Transverse colon (tissue), 4 donors: ENCODE data around the gene RNGTT.

Experiments
- POLR2A ChIP-seq: fragments of 450-650 bp; IDR thresholded peaks from one replicate; pipeline ENCODE4 v1.6.1; 2016; ENCODE audit warnings: antibody characterized with exemption, mild to moderate bottlenecking, moderate library complexity
- POLR2AphosphoS5 ChIP-seq, 3 donors: sonication (generic); formaldehyde crosslinking; IDR thresholded peaks; one replicate each; pipeline ENCODE4 v1.6.1; 2016; ENCODE audit warnings: antibody characterized with exemption in 3 of 3
- TF ChIP-seq, protein P1 (sequence below), 5 experiments: fragments of 200-600 bp in 3 of 5; fragments of 450-650 bp in 2 of 5; sonication (generic) in 3 of 5; IDR thresholded peaks; 1 replicate in 2 of 5; 2 replicates in 3 of 5; pipeline ENCODE4 v1.5.1; 2016 to 2017; ENCODE audit warnings: antibody characterized with exemption in 5 of 5, inconsistent platforms in 3 of 5, mild to moderate bottlenecking in 2 of 5, moderate library complexity in 1 of 5

DNA sequence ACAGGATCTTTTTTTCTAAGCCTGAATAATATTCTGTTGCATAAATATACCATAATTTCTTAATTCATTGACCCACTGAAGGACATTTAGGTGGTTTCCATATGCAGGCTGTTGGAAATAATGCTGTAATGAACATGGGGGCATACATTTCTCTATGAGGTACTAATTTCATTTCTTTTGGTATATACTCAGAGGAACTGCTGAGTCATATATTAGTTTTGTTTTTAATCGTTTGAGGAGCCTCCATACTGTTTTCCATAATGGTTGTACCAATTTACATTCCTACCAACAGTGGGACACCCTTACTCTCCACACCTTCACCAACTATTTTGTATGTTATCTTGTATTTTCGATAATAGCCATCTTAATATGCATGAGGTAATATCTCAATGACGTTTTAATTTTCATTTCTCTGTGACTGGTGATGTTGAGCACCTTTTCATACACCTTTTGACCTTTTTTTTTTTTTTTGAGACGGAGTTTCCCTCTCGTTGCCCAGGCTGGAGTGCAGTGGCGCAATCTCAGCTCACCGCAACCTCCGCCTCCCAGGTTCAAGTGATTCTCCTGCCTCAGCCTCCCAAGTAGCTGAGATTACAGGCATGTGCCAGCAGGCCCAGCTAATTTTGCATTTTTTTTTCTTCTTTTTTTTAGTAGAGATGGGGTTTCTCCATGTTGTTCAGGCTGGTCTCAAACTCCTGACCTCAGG is 187.4 kb downstream of the RNGTT start:
- TF ChIP-seq POLR2AphosphoS5 (IDR thresholded peaks at IDR 0.05) (no peak), POLR2A (no peak)
- TF ChIP-seq, protein P1, sequence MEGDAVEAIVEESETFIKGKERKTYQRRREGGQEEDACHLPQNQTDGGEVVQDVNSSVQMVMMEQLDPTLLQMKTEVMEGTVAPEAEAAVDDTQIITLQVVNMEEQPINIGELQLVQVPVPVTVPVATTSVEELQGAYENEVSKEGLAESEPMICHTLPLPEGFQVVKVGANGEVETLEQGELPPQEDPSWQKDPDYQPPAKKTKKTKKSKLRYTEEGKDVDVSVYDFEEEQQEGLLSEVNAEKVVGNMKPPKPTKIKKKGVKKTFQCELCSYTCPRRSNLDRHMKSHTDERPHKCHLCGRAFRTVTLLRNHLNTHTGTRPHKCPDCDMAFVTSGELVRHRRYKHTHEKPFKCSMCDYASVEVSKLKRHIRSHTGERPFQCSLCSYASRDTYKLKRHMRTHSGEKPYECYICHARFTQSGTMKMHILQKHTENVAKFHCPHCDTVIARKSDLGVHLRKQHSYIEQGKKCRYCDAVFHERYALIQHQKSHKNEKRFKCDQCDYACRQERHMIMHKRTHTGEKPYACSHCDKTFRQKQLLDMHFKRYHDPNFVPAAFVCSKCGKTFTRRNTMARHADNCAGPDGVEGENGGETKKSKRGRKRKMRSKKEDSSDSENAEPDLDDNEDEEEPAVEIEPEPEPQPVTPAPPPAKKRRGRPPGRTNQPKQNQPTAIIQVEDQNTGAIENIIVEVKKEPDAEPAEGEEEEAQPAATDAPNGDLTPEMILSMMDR (IDR thresholded peaks at IDR 0.05), result no peak
